Panc1 (cell line): ENCODE measurements around the gene HPF1. TPM values are rescaled to one million over a fixed set of nuclear protein-coding genes. Genes with fewer than 3 reads are reported as not detected.

Source experiments
- ATAC-seq: fragments of 200-7000 bp; cut with Tn5 transposase; 2 replicates; pipeline ENCODE4 v1.9.1; 2020; ENCODE audit warnings: mild to moderate bottlenecking, moderate library complexity
- BruUV-seq: library from RNA; stranded (reverse); fragments of 400-500 nt; replicated peaks from 2 replicates; lab custom pipeline; 2021; lab: Mats Ljungman, UMichigan
- CTCF ChIA-PET: fragments of 300-600 bp; sonication (Branson Sonifier 250); formaldehyde crosslinking; loops from one replicate; lab custom pipeline; 2022; ENCODE audit warnings: antibody characterized with exemption; lab: Charles Lee
- POLR2A ChIA-PET: fragments of 300-600 bp; sonication (Branson Sonifier 250); formaldehyde crosslinking; loops from one replicate; lab custom pipeline; 2022; ENCODE audit warnings: antibody characterized with exemption; lab: Charles Lee
- DNase-seq: peaks from one replicate; pipeline ENCODE4 v3.0.0-alpha.2; 2010; ENCODE audit warnings: low read depth, low spot score
- H3K27ac ChIP-seq: 2 replicates; pipeline ENCODE4 v1.5.1; 2011; ENCODE audit warnings: mild to moderate bottlenecking, low read length, inconsistent platforms
- H3K27me3 ChIP-seq: fragments of 200-500 bp; sonication (Bioruptor generic); 2 replicates; pipeline ENCODE4 v1.6.0; 2014; ENCODE audit warnings: low read length, inconsistent platforms; ENCODE audit not compliant: control insufficient read depth, insufficient read depth
- H3K36me3 ChIP-seq: fragments of 200-500 bp; sonication (Bioruptor generic); 2 replicates; pipeline ENCODE4 v1.5.1; 2014; ENCODE audit warnings: inconsistent platforms, mild to moderate bottlenecking, low read length, moderate library complexity; ENCODE audit not compliant: control insufficient read depth, insufficient read depth
- H3K4me1 ChIP-seq: 2 replicates; pipeline ENCODE4 v1.5.1; 2011; ENCODE audit warnings: inconsistent platforms, mild to moderate bottlenecking, low read length, moderate library complexity; ENCODE audit not compliant: control insufficient read depth, insufficient read depth
- H3K4me3 ChIP-seq, 2 experiments: 2 replicates each; pipeline ENCODE4 v1.5.1; 2011 to 2012; ENCODE audit warnings: low read depth in 2 of 2, low read length in 2 of 2, mild to moderate bottlenecking in 2 of 2, inconsistent platforms in 1 of 2, moderate library complexity in 1 of 2
- H3K9me3 ChIP-seq: fragments of 200-500 bp; sonication (Bioruptor generic); 2 replicates; pipeline ENCODE4 v1.5.1; 2014; ENCODE audit warnings: low read depth, mild to moderate bottlenecking, inconsistent platforms, low read length, moderate library complexity; ENCODE audit not compliant: control insufficient read depth, insufficient read depth
- CTCF ChIP-seq: fragments of 450-650 bp; IDR thresholded peaks from 2 replicates; pipeline ENCODE4 v1.5.1; 2017; ENCODE audit warnings: mild to moderate bottlenecking
- POLR2AphosphoS5 ChIP-seq: IDR thresholded peaks from 2 replicates; pipeline ENCODE4 v1.6.1; 2012; ENCODE audit warnings: mild to moderate bottlenecking, low read depth, low read length, moderate library complexity
- REST ChIP-seq, 2 experiments: IDR thresholded peaks; 2 replicates each; pipeline ENCODE4 v1.6.1; 2011 to 2012; ENCODE audit warnings: low read depth in 2 of 2, control low read depth in 1 of 2, low read length in 1 of 2, mild to moderate bottlenecking in 1 of 2, moderate library complexity in 1 of 2; ENCODE audit not compliant: insufficient read depth in 1 of 2
- SIN3A ChIP-seq: IDR thresholded peaks from 2 replicates; pipeline ENCODE4 v1.6.1; 2012; ENCODE audit warnings: low read depth, mild to moderate bottlenecking, low read length, moderate library complexity, borderline replicate concordance; ENCODE audit not compliant: insufficient read depth
- TCF7L2 ChIP-seq: IDR thresholded peaks from 2 replicates; pipeline ENCODE4 v1.6.1; 2011; ENCODE audit warnings: mild to moderate bottlenecking, low read depth, low read length, inconsistent platforms
- in situ Hi-C: cut with HindIII; loops from 2 replicates; pipeline ENCODE4 v1.10.0; 2016; ENCODE audit warnings: low sequenced_read_pairs, low pct_unique_long_range_greater_than_20kb
- intact Hi-C: fragments of 100-400 bp; cut with micrococcal nuclease; formaldehyde crosslinking; loops from one replicate; pipeline ENCODE4 v1.10.0; 2022; ENCODE audit not compliant: unreplicated experiment
- total RNA-seq: library from RNA; stranded (reverse); gene quantifications from one replicate; pipeline ENCODE4 v1.2.1, GENCODE V29; 2021; ENCODE audit not compliant: unreplicated experiment

Gene HPF1
- total RNA-seq, 1 experiment from 2014 or later, result 21.4 TPM

- Histone ChIP-seq H3K4me1 (no peaks in the 10 kb centered on the region), H3K36me3 (peaks cover 3% of the 10 kb centered on the region; the same call in 1 of the 2 replicates), H3K27me3 (no peaks in the 10 kb centered on the region), H3K27ac (no peak overlapping the region), H3K4me3 (no peak overlapping the region), H3K9me3 (no peaks in the 10 kb centered on the region)
- TF ChIP-seq SIN3A (no peak), REST (IDR thresholded peaks at IDR 0.05; ENCODE audit: insufficient read depth in 1 of 2, low read depth in 2 of 2, low read length in 1 of 2) (no peak), TCF7L2 (no peak), CTCF (no peak), POLR2AphosphoS5 (no peak)
- intact Hi-C loops, result no loop called here
- ATAC-seq (no peak), DNase-seq (no peak)
- no TSS peak for BruUV-seq
- ChIA-PET POLR2A (no interaction called here), CTCF (no interaction called here)
- in situ Hi-C loops, result no loop called here
These were observed 41.9 kb downstream of the HPF1 start for GRCh38 chr4:169715826-169716225.

DNA sequence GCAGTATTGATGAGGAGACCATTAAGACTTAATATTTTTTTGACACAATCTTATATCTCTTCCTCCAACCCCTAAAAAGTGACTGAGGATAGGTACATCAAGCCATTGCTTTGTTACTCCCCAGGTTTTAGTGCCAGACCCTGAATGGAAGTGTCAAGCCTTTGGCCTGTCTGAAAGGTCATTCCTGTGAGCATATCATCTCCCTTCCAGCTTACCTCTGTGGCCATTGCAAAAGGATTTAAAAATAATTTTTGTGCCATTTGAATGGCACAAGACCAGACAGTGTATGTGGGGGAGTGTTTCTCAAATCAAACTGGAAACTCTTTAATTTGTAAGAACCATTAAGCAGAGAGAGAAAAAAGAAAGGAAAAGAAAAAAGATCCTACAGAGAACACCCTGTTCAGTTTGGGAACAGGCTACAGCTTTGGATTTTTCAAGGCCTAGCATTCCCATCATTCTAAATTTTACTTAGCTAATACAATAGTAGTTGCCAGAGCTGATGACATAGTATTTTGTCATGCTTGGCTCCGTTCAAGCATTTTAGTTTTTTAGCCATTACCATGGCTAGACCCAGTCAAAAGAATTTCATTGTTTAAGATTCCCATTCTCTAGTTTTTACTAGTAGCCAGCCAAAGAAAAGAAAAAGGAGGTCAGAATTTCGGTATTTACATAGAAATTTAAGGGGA, 49.6 kb downstream of the HPF1 start:
- Histone ChIP-seq H3K27me3 (no peaks in the 10 kb centered on the region), H3K36me3 (0 out of 2 replicates have a peak, but pooled peaks cover under 1% of the 10 kb centered on the region), H3K9me3 (no peaks in the 10 kb centered on the region), H3K27ac (no peak overlapping the region), H3K4me3 (no peak overlapping the region), H3K4me1 (no peaks in the 10 kb centered on the region)
- no TSS peak for BruUV-seq
- no peak for DNase-seq
- intact Hi-C loops (no loop called here), in situ Hi-C loops (no loop called here)
- ChIA-PET POLR2A (no interaction called here), CTCF (no interaction called here)
- no peak for ATAC-seq
- TF ChIP-seq SIN3A (no peak), TCF7L2 (no peak), CTCF (no peak), REST (IDR thresholded peaks at IDR 0.05; ENCODE audit: insufficient read depth in 1 of 2, low read depth in 2 of 2, low read length in 1 of 2) (no peak), POLR2AphosphoS5 (no peak)
